ENCODE measurements around the gene C11orf58. TPM values are rescaled to one million over a fixed set of nuclear protein-coding genes. Genes with fewer than 3 reads are reported as not detected.

The C11orf58 gene
- total RNA-seq, 1 donor from 2014 or later = 146 TPM

- Histone ChIP-seq H3K36me3 (ENCODE audit: control insufficient read depth, insufficient read depth, low read length) (no peaks in the 10 kb centered on the region), H3K4me3 (ENCODE audit: low read depth, low read length) (no peak overlapping the region), H3K27me3 (ENCODE audit: control insufficient read depth, insufficient read depth, low read length) (no peaks in the 10 kb centered on the region)
- DNase-seq (ENCODE audit: low read depth) = no peak
- TF ChIP-seq CTCF (IDR thresholded peaks at IDR 0.05; ENCODE audit: insufficient read depth, low read length, poor library complexity, severe bottlenecking) = no peak
These were observed 20.1 kb downstream of the C11orf58 start for GRCh38 chr11:16758382-16759024.

GRCh38 chr11:16759857-16760508, 21.5 kb downstream of the C11orf58 start:
- Histone ChIP-seq H3K27me3 (ENCODE audit: control insufficient read depth, insufficient read depth, low read length) (no peaks in the 10 kb centered on the region), H3K36me3 (ENCODE audit: control insufficient read depth, insufficient read depth, low read length) (no peaks in the 10 kb centered on the region), H3K4me3 (ENCODE audit: low read depth, low read length) (no peak overlapping the region)
- no peak for TF ChIP-seq CTCF (IDR thresholded peaks at IDR 0.05; ENCODE audit: insufficient read depth, low read length, poor library complexity, severe bottlenecking)
- no peak for DNase-seq (ENCODE audit: low read depth)

DNA sequence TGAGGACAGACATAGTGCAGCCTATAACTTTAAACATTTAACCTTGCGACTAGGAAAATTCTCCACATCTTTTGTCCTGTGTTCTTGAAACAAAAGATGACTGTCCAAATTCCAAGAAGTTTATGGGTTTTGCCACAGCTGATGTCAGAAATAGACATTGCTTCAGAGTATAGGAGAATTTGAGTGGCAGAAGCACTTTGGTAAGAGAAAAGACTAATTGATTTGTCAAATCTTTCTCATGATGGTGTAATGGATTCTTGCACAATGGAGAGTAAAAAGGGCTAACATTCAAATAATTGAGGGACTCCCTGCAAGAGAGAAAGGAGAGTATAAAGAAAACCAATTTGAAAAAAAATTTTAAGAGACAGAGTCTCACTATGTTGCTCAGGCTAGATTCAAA, 25.3 kb downstream of the C11orf58 start:
- no peak overlapping the region for H3K4me3 ChIP-seq (ENCODE audit: low read depth, low read length)
- no peaks in the 10 kb centered on the region for H3K36me3 ChIP-seq (ENCODE audit: control insufficient read depth, insufficient read depth, low read length)
- no peak for TF ChIP-seq CTCF (IDR thresholded peaks at IDR 0.05; ENCODE audit: insufficient read depth, low read length, poor library complexity, severe bottlenecking)
- no peaks in the 10 kb centered on the region for H3K27me3 ChIP-seq (ENCODE audit: control insufficient read depth, insufficient read depth, low read length)
- DNase-seq (ENCODE audit: low read depth) = no peak

DNA sequence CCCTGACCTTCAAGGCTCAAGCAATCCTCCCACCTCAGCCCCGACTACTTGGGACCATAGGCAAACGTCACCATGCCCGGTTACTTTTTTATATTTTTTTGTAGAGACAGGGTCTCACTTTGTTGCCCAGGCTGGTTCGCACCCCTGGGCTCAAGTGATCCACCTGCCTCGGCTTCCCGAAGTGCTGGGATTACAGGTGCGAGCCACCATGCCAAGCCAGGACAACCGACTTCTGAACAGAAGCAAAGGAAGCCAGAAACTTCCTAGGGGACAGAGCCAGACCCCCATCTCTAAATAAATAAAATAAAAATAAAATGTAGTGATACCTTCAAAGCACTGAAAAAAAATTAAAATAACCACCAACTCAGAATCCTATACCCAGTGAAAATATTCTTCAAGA, 26.4 kb downstream of the C11orf58 start:
- TF ChIP-seq CTCF (IDR thresholded peaks at IDR 0.05; ENCODE audit: insufficient read depth, low read length, poor library complexity, severe bottlenecking) = no peak
- DNase-seq (ENCODE audit: low read depth) = no peak
- no peaks in the 10 kb centered on the region for H3K36me3 ChIP-seq (ENCODE audit: control insufficient read depth, insufficient read depth, low read length)
- H3K27me3 ChIP-seq (ENCODE audit: control insufficient read depth, insufficient read depth, low read length) = no peaks in the 10 kb centered on the region
- no peak overlapping the region for H3K4me3 ChIP-seq (ENCODE audit: low read depth, low read length)

DNA sequence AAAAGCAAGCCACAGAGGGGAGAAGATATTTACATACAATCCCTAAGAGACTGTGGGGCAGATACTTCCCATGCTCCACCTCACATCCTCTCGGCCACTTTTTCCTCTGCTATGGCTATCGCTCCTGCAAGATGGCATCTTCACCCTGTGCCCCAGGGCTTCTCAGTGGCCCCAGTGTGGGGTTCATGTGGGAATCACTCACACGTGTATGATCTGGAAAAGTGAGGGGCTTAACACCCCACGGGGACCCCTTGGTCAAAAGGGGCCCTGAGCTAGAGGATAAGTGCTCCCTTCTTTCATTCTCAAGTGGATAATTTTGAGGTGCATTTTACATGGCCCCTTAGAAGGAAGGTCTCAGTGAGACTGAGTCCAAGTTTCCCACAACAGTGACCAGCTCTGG, 28.7 kb downstream of the C11orf58 start:
- no peak for TF ChIP-seq CTCF (IDR thresholded peaks at IDR 0.05; ENCODE audit: insufficient read depth, low read length, poor library complexity, severe bottlenecking)
- Histone ChIP-seq H3K27me3 (ENCODE audit: control insufficient read depth, insufficient read depth, low read length) (no peaks in the 10 kb centered on the region), H3K36me3 (ENCODE audit: control insufficient read depth, insufficient read depth, low read length) (no peaks in the 10 kb centered on the region), H3K4me3 (ENCODE audit: low read depth, low read length) (no peak overlapping the region)
- DNase-seq (ENCODE audit: low read depth) = no peak

GRCh38 chr11:16767957-16768356, 29.5 kb downstream of the C11orf58 start:
- Histone ChIP-seq H3K36me3 (ENCODE audit: control insufficient read depth, insufficient read depth, low read length) (no peaks in the 10 kb centered on the region), H3K4me3 (ENCODE audit: low read depth, low read length) (no peak overlapping the region), H3K27me3 (ENCODE audit: control insufficient read depth, insufficient read depth, low read length) (no peaks in the 10 kb centered on the region)
- TF ChIP-seq CTCF (IDR thresholded peaks at IDR 0.05; ENCODE audit: insufficient read depth, low read length, poor library complexity, severe bottlenecking) = no peak
- no peak for DNase-seq (ENCODE audit: low read depth)
